T-helper 1 cell treated with Interleukin-12 subunit alpha and Interleukin-12 subunit beta and Interleukin-4 antibody, amounts not matched to agents 30 ng/mL and 1 ng/mL, for 36 hours (primary cell): ENCODE data around the gene TADA1. TPM values are rescaled to one million over a fixed set of nuclear protein-coding genes. Genes with fewer than 3 reads are reported as not detected.

Experiments used
- intact Hi-C: fragments of 100-400 bp; cut with micrococcal nuclease; formaldehyde crosslinking; loops from one replicate; pipeline ENCODE4 v1.15.1; 2024
- total RNA-seq: library from RNA; stranded (reverse); gene quantifications from 2 replicates; pipeline ENCODE4 v1.2.3, GENCODE V29; 2022

The TADA1 gene
- total RNA-seq, 1 donor from 2014 or later: 14.6 TPM

- intact Hi-C loops: no loop called here
Measured at GRCh38 chr1:166895766-166896165, 19.7 kb upstream of the TADA1 start.

GRCh38 chr1:166889776-166890175 is 13.7 kb upstream of the TADA1 start:
- intact Hi-C loops: no loop called here

- intact Hi-C loops: no loop called here
Measured at GRCh38 chr1:166888373-166889111, 12.5 kb upstream of the TADA1 start.

GRCh38 chr1:166884971-166885370 is 8.9 kb upstream of the TADA1 start:
- intact Hi-C loops: loop anchor here (1.0 kb wide), 2 partner anchors 25 to 174 kb away; no protein-coding TSS in a partner anchor

GRCh38 chr1:166884040-166884642 is 8.1 kb upstream of the TADA1 start:
- intact Hi-C loops: loop anchor here (1.0 kb wide), 2 partner anchors 26 to 175 kb away; no protein-coding TSS in a partner anchor

- intact Hi-C loops: no loop called here
Measured at GRCh38 chr1:166882893-166883292, 6.8 kb upstream of the TADA1 start.

GRCh38 chr1:166878173-166878917 is 2.3 kb upstream of the TADA1 start:
- intact Hi-C loops: loop anchor here (5.0 kb wide), 1 partner anchor 754 kb away; the partner anchor contains the start of gene RCSD1

- intact Hi-C loops: loop anchor here (1.0 to 5.0 kb wide), 19 partner anchors 30 to 1302 kb away; partner anchors contain the start of genes ALDH9A1, CD247, CREG1 and DCAF6
Measured at GRCh38 chr1:166876540-166876838, 425 bp upstream of the TADA1 start.

- intact Hi-C loops: loop anchor here (2.0 to 5.0 kb wide), 3 partner anchors 757 to 1277 kb away; partner anchors contain the start of genes RCSD1 and TMCO1
Measured at GRCh38 chr1:166875302-166875733, 746 bp downstream of the TADA1 start.

GRCh38 chr1:166874464-166874863 is 1.6 kb downstream of the TADA1 start:
- intact Hi-C loops: loop anchor here (2.0 kb wide), 2 partner anchors 1106 to 1276 kb away; partner anchors contain the start of gene TMCO1

- intact Hi-C loops: no loop called here
Measured at GRCh38 chr1:166870584-166870983, 5.5 kb downstream of the TADA1 start.

GRCh38 chr1:166869318-166870099 is 6.6 kb downstream of the TADA1 start:
- intact Hi-C loops: no loop called here

GRCh38 chr1:166868639-166869038 is 7.4 kb downstream of the TADA1 start:
- intact Hi-C loops: no loop called here

- intact Hi-C loops: no loop called here
Measured at GRCh38 chr1:166865926-166866325, 10.1 kb downstream of the TADA1 start.

- intact Hi-C loops: no loop called here
Measured at GRCh38 chr1:166859597-166859996, 16.5 kb downstream of the TADA1 start.

- intact Hi-C loops: no loop called here
Measured at GRCh38 chr1:166858726-166859419, 17.2 kb downstream of the TADA1 start.

GRCh38 chr1:166857995-166858394 is 18.1 kb downstream of the TADA1 start:
- intact Hi-C loops: no loop called here

- intact Hi-C loops: no loop called here
Measured at GRCh38 chr1:166855558-166855957, 20.5 kb downstream of the TADA1 start.

GRCh38 chr1:166852918-166853317 is 23.1 kb downstream of the TADA1 start:
- intact Hi-C loops: no loop called here

GRCh38 chr1:166849135-166849534 is 26.9 kb downstream of the TADA1 start:
- intact Hi-C loops: no loop called here
